CD4-positive, alpha-beta T cell treated with Interleukin-6 for 4 hours (primary cell): ENCODE measurements around the gene C3orf80.
"Not testable (repeated sequence)": the region's sequence is repeated elsewhere in the genome, so short reads cannot be mapped to it uniquely, and the experiment has no call there.

ENCODE experiments used
- DNase-seq: peaks from one replicate; pipeline ENCODE4 v3.0.0-alpha.2; 2020; ENCODE audit warnings: mixed read lengths

Gene C3orf80

DNA sequence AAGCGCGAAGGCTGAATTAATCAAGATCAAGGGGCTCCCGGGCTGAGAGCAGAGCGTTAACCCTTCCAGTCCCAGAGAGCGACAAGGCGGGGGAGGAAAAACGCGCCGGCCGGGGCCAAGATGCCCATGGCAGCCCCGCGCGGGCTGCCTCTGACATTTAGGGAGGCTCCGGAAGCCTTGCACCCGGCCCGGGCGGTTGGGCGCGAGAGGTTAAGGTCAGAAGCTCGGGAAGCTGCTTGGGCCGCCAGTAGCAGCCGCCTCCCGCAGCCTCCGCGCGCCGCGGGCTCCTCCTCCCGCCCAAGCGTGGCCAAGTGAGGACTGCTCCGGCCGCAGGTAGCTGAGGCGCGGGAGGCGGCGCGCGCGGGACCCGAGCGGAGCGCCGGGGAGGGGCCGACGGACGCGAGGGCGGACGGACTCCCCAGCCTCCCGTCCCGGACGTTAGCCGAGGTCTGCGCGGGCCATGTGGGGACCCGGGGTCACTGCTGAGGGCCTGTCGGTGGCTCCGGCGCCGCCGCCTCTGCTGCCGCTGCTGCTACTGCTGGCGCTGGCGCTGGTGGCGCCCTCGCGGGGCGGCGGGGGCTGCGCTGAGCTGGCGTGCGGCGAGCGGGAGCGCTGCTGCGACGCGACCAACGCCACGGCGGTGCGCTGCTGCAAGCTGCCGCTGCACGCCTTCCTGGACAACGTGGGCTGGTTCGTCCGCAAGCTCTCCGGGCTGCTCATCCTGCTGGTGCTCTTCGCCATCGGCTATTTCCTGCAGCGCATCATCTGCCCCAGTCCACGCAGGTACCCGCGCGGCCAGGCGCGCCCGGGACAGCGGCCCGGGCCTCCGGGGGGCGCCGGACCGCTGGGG, at the start of gene C3orf80:
Gene C3orf80 (plus strand): TSS at position 247 of the 850 bp plus-strand sequence. CDS start 214 bp downstream, at position 461.
- peak; percentile 33 for DNase-seq

DNA sequence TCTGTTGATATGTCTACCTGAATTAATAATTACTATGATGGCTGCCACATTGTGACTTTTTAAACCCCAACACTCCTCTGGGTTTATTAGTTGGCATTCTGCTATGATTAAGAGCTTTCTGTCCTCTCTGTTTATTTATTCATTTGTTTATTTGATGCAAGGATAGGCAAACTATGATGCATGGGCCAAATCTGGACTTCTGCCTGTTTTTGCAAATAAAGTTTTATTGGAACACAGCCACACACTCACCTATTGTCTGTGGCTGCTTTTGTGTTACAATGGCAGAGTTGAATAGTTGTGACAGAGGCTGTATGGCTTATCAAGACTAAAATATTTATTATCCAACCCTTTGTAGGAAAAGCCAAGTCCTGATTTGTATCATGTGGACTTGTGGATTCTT, 48.3 kb upstream of the C3orf80 start:
- no peak for DNase-seq

DNA sequence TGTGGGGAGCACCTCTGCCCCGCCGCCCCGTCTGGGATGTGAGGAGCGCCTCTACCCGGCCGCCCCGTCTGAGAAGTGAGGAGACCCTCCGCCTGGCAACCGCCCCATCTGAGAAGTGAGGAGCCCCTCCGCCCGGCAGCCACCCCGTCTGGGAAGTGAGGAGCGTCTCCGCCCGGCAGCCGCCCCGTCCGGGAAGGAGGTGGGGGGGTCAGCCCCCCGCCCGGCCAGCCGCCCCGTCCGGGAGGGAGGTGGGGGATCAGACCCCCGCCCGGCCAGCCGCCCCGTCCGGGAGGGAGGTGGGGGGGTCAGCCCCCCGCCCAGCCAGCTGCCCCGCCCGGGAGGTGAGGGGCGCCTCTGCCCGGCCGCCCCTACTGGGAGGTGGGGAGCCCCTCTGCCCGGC, 46.6 kb upstream of the C3orf80 start:
- DNase-seq: not testable (repeated sequence)

DNA sequence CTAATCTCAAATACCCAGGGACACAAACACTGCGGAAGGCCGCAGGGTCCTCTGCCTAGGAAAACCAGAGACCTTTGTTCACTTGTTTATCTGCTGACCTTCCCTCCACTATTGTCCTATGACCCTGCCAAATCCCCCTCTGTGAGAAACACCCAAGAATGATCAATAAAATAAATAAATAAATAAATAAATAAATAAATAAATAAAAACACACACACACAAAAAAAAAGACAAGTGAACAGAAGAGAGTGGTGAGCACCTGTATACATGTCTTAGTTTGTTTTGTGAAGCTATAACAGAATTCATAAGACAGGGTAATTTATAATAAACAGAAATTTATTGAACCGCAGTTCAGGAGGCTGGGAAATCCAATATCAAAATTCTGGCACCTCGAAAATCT, 45.8 kb upstream of the C3orf80 start:
- not testable (repeated sequence) for DNase-seq

DNA sequence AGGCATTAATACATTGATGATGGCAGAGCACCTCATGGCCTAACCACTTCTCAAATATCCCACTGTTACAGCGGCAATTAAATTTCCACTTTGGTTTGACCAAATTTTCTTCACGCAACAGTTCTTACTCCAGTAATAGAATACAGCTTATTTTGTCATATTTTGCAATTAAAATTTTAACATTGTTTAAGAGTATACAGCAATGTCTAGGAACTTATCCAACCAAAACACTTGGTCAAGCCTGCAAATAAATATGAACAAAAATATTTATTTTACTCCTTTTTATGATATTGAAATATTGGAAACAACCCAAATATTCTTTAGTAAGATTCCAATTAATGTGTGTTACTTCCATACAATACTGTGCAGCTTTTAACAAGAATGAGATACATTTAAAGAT, 45.3 kb upstream of the C3orf80 start:
- DNase-seq: no peak

- DNase-seq: no peak
Measured at GRCh38 chr3:160180581-160181216, 44.5 kb upstream of the C3orf80 start.

DNA sequence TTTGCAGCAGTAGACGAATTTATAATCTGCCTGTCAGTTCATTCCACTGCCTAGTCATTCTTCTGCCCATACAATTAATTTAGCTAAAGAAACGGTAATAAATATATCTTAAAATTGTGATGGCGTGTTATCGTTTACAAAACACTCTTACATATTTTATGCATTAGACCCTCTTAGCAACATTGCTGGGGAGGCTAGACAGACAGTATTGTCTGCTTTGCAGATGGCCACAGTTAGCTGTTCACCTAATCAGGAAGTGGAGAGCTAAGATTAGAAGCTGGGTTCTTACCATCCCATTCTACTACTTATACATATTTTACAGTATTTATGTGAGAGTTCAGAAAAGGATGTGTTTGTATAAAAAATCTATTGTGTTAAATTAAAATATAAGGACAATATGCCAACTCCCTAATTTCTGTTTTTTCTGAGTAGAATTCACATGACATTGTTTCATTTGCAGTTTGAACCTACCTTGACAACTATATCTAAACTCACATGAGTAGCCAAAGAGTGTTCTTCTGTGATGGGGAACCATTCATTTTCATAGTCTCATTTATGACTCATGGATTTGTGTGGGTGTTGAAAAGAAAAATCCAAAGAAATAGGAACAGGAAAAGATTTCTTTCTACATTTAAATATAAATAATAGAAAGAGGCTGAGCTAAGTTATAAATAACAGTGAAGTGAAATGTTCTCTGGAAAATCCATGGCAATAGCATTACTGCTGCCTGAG, 41.7 kb upstream of the C3orf80 start:
- no peak for DNase-seq

DNA sequence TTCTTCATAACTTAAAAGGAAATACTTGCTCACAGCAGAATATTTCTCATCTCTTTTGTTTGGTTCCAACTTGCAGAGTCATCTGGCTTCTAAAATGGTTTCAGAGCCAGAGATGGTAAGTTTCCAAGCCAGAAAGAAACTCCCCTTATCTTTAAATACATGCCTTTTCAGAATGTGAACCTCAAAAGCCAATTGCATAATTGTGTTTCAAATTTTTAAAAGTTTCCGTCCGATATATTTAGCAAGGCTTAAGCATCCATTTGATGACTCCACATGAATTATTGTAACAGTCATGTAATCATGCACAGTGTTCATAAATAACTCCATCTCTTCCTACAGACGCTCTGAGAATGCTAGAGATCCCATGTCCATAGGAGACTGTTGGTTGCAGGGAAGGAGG, 40.6 kb upstream of the C3orf80 start:
- DNase-seq: no peak

DNA sequence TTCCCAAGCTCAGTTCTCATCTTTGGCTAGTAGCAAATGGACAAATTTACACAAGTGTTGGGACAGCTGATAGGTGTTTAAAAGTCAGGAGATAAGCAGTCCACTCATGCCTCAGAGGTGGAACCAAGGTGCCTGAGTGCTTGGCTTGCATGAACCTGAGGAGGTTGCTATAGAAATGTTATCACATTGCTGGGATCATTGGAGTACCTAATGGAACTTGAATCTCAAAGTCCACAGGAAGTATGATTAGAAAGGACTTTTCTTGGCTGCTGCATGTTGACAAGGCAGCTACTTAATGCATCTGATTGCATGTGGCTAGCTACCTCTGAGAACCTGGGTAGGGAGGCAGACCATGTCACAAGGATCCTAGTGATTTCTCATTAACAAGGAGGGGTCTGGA, 39.5 kb upstream of the C3orf80 start:
- DNase-seq: no peak

- DNase-seq: no peak
Measured at GRCh38 chr3:160187288-160187687, 37.9 kb upstream of the C3orf80 start.

DNA sequence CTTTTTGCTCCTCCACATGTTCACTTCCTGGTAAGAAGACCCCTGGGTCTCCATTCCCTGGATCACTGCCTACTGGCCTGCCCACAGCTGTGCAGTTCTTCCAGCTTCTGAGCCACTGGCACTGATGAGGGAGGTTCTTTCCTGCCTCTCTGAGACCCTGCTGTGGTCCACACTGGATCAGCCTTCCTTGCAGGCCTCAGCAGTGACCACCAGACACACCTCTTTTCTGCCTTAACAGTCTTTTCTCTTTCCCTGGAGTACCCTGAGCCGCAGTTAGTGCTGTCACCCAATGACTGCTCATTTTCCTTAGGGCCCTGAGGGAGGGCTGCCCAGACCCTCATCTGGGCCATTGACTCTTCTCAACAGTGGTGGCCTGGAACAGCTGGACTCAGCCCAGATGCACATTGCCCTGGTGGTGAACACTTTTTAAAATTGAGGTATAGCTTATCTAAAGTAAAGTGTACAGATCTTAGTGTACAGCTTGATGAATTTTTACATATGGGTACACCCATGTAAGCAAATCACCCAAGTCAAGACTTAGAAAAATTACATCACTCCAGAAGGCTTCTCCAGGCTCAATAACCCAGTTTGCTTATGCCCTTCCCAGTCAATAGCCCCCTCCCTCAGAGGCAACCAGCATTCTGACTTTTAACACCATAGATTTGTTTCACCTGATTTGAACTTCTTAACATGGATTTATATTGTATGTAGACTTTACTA, 32.8 kb upstream of the C3orf80 start:
- no peak for DNase-seq

DNA sequence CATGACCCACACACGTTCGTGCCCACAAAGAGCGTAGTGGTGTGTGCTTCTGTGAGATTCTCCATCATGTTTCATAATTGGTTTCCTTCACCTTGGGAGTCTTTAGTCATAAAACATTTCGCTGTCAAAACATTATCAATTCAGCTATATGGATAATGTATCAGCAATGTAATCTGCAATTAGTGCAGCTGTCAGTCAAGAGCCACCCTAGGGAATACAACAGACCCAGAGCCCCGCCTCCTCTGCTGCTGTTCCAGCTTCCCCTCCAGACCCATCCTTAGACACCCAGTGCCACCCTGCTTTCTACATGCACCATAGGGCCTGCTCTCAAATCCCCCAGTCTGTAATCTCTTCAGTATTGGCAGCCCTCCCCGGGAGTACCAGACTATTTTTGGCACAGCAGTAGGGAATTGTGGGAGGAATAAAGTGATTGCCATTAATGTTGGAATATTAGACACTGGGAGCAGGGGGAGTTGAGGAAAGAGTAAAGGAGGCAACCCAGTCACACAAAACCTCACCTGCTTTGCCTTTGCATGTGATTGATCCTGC, 31.5 kb upstream of the C3orf80 start:
- DNase-seq: no peak

GRCh38 chr3:160194438-160194837, 30.8 kb upstream of the C3orf80 start:
- DNase-seq: no peak

DNA sequence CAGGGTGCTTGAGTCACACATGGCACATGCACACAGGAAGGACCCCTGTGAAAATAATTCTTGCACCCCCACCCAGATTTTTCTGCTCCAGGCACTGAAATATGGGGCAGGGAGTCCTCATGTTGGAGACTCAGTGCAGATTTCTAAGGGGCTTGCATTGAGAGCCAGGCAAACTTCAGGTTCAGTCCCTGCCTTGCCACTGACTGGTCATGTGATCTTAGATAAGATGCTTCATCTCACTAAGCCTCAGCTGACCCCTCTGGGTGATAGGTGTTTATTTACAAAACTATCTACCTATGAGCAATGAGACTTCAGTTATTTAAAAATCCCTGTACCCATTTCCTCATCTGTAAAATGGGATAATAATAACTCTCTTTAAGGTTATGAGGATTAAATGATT, 30.1 kb upstream of the C3orf80 start:
- no peak for DNase-seq

DNA sequence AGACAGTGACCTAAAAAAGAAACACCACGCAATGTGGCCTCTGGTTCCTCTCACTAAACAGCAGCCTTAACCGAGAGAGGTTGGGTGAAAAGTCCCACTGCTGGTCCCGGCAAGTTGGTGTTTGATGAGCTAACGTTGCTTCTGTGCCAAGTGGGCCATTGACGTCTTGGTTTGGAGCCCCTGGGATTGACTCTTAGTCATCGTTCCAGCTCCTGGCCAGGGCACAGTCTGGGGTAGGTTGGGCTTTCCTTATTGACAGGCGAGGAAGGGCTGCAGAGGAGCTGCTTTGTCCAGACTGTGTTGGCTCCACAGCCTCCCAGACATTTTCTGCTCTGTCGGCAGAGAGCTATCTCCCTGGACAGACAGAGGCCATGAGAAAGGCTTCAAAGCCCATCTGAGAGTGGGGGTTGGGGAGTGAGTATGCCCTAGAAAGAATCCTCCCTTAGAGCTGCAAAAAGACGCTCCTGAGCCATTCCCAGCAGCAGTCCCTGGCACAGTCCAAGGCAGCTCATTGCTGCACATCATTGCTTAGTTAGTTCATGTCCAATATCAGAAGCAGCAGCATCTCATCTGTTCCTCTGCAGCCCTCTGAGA, 28.6 kb upstream of the C3orf80 start:
- DNase-seq: no peak

DNA sequence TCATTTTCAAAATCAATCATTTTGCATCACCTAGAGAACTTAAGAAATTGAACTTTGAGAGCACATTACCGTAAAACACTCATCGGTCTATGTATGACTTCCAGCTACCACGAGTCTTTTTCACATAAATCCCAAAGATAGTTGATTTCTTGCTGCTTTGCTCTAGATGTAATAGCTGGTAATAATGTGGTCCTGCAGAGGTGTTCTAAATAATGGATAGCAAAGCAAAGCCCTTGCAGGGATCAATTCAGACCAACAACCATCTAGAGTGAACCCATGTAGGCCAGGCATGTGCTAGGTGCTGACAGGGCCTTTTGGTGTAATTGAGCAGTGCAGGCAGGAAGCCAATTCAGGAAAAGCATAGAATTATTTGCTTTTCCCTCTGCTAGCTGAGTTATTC, 26.1 kb upstream of the C3orf80 start:
- no peak for DNase-seq

GRCh38 chr3:160200353-160200752, 24.9 kb upstream of the C3orf80 start:
- DNase-seq: no peak

DNA sequence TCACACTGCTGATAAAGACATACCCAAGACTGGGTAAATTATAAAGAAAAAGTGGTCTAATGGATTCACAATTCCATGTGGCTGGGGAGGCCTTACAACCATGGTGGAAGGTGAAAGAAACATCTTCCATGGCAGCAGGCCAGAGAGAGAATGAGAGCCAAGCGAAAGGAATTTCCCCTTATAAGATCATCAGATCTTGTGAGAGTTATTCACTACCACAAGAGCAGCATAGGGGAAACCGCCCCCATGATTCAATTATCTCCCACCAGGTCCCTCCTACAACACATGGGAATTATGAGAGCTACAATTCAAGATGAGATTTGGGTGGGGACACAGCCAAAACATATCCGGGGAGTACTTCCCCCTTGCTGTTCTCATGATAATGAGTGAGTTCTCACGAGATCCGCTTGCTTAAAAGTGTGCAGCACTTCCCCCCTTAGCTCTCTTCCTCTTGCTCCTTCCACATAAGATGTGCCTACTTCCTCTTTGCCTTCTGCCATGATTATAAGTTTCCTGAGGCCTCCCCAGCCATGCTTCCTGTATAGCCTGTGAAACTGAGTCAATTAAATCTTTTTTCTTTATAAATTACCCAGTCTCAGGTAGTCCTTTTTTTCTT, 20.7 kb upstream of the C3orf80 start:
- not testable (repeated sequence) for DNase-seq

- no peak for DNase-seq
Measured at GRCh38 chr3:160205606-160206005, 19.6 kb upstream of the C3orf80 start.

DNA sequence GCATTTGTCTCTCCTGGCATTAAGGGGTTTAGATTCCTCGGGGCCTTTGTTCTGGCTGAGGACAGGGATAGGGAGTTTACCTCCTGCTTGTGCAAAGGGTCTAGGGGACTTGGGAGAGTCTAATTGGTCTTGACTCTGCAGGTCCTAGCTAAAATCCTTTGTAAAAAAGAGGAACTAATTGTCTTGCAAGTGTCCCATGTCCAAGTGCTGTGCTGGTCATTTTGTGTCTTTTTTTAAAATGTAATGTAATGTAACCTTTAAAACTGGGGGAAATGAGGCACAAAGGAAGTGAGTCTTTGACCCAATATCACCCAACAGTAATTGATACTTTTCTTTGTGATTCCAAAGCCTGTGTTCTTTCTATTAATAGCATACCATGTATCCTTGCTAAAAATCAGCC, 14.9 kb upstream of the C3orf80 start:
- no peak for DNase-seq

DNA sequence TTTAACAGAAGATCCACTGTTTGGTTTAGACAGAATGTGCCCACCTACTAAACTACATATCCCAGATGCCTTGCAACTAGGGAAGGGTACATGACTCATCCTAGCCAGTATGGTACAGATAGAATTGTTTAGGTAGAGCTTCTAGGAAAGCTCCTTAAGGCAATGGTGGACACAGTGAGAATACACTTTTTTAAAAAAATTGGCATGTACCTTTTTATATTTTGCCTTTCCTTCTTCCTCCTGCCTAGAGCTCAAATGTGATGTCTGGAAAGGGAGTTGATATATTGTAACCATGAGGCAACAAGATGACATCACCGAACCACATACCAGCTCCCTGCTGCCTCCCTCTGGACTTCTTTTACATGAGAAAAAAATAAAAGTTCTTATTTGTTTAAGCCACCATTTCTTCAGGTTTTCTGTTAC, 14.4 kb upstream of the C3orf80 start:
- no peak for DNase-seq

- DNase-seq: no peak
Measured at GRCh38 chr3:160213191-160213590, 12.0 kb upstream of the C3orf80 start.
